HG02943 (cell line): ENCODE measurements around the gene SMU1.
A peak's percentile ranks its signal among the peaks of the same experiment; 100 is the strongest.

Experiments used
- ATAC-seq: cut with Tn5 transposase; IDR thresholded peaks from one replicate; pipeline ENCODE4 v1.9.1; 2021; ENCODE audit warnings: mild to moderate bottlenecking, low read depth, moderate library complexity; ENCODE audit not compliant: unreplicated experiment

The SMU1 gene

GRCh38 chr9:33076046-33077004, at the start of gene SMU1:
Gene SMU1 (minus strand): TSS chr9:33076674. CDS start chr9:33076608, 66 bp downstream.
- peak; percentile 99 for ATAC-seq

- ATAC-seq, result no peak
Measured at GRCh38 chr9:33125461-33125860, 49.0 kb upstream of the SMU1 start.

- no peak for ATAC-seq
Measured at GRCh38 chr9:33124751-33125381, 48.4 kb upstream of the SMU1 start.

GRCh38 chr9:33124046-33124445, 47.6 kb upstream of the SMU1 start:
- no peak for ATAC-seq

- ATAC-seq, result no peak
Measured at GRCh38 chr9:33123407-33124031, 47.0 kb upstream of the SMU1 start.

GRCh38 chr9:33120620-33121019, 44.1 kb upstream of the SMU1 start:
- ATAC-seq, result no peak

GRCh38 chr9:33117796-33118195, 41.3 kb upstream of the SMU1 start:
- no peak for ATAC-seq

GRCh38 chr9:33117306-33117705, 40.8 kb upstream of the SMU1 start:
- ATAC-seq, result no peak

GRCh38 chr9:33116860-33117259, 40.4 kb upstream of the SMU1 start:
- no peak for ATAC-seq

GRCh38 chr9:33114746-33115145, 38.3 kb upstream of the SMU1 start:
- ATAC-seq, result no peak

GRCh38 chr9:33113799-33114547, 37.5 kb upstream of the SMU1 start:
- ATAC-seq, result no peak

- no peak for ATAC-seq
Measured at GRCh38 chr9:33112094-33112493, 35.6 kb upstream of the SMU1 start.

- ATAC-seq, result no peak
Measured at GRCh38 chr9:33111631-33112030, 35.2 kb upstream of the SMU1 start.

- ATAC-seq, result no peak
Measured at GRCh38 chr9:33110686-33111085, 34.2 kb upstream of the SMU1 start.

GRCh38 chr9:33109850-33110595, 33.5 kb upstream of the SMU1 start:
- no peak for ATAC-seq

GRCh38 chr9:33109097-33109496, 32.6 kb upstream of the SMU1 start:
- ATAC-seq, result no peak

GRCh38 chr9:33108472-33108871, 32.0 kb upstream of the SMU1 start:
- no peak for ATAC-seq

GRCh38 chr9:33107762-33108161, 31.3 kb upstream of the SMU1 start:
- ATAC-seq, result no peak

GRCh38 chr9:33106827-33107621, 30.6 kb upstream of the SMU1 start:
- no peak for ATAC-seq
